ENCODE data around the gene HAO2.
"Not testable (repeated sequence)": the region's sequence is repeated elsewhere in the genome, so short reads cannot be mapped to it uniquely, and the experiment has no call there.

Gene HAO2

DNA sequence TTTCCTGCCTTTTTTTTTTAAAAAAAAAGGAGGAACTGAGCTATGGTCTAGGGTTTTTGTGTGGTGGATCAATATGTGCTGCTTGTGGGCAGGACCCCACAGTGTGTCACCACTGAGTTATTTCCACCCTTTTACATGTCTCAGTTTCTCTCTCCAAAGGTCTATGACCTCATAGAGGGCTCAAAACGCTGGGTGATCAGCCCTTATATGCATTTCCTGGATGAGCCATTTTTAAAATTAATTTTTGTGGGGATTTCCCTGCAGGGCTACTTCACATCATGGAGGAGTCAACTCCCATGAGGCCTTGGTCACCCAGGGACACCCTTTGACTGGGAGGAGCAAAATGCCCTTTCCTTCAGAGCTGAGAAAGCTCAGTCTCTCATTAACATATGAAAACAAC lies 20.7 kb upstream of the HAO2 start:
- DNase-seq (ENCODE audit: low read depth): no peak

DNA sequence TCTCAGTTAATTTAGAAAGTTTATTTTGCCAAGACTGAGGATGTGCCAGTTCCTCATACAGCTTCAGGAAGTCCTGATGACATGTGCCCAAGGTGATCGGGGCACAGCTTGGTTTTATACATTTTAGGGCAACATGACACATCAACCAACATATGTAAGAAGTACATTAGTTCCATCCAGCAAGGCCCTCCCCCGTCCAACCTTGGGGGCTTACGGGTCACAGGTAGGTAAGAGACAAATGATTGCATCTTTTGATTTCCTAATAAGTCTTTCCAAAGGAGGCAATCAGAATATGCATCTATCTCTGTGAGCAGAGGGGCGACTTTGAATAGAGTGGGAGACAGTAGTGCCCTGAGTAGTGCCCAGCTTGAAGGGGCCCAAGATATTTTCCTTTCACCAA lies 19.6 kb upstream of the HAO2 start:
- no peak for DNase-seq (ENCODE audit: low read depth)

DNA sequence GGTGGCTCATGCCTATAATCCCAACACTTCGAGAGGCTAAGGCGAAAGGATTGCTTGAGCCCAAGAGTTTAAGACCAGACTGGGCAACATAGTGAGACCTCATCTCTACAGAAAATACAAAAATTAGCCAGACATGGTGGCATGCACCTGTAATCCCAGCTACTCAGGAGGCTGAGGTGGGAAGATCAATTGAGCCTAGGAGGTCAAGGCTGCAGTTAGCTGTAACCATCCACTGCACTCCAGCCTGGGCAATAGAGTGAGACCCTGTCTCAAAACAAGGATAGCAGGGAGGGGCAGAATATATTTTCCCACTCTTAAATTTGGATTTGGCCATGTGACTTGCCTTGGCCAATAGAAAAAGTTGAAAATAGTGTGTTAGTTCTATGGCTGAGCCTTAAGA lies 17.7 kb upstream of the HAO2 start:
- not testable (repeated sequence) for DNase-seq (ENCODE audit: low read depth)

- DNase-seq (ENCODE audit: low read depth): no peak
These were observed 16.6 kb upstream of the HAO2 start for GRCh38 chr1:119351997-119352396.

DNA sequence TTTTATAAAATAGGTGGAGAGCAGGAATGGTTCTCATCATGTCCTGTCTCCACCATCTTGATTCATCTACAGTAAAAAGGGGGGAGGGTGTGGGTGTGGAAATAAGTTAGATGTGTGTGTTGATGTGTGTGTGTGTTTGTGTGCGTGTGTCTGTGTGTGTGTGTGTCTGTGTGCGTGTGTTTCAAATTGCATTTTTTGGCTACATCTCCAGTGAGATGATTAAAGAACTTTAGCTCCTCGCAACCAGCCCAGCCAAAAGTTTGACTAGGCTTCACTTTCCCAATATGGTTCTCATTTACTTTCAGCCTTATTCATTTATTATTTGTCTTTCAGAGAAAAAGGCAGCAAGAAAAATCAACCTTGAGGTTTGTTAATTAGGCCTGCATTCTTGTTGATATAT lies 14.7 kb upstream of the HAO2 start:
- no peak for DNase-seq (ENCODE audit: low read depth)

DNA sequence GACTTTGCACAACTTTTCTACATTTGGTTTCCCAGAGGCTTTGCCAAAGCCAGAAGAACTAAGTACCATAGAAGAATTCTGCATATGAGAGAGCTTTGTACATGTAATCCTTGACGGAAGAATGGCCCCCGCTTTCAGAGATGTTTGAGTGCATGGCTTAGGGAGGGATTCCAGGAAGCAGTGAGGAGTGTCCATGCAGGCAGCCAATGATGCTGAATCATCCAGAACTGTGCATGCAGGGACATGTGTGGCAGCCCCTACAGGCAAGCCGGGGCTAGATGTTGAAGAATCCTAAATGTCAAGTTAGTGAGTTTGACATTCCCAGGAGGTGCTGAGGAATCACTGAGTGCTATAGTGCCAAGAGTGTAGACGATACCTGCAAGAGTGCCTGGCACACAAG lies 9.9 kb upstream of the HAO2 start:
- no peak for DNase-seq (ENCODE audit: low read depth)

DNA sequence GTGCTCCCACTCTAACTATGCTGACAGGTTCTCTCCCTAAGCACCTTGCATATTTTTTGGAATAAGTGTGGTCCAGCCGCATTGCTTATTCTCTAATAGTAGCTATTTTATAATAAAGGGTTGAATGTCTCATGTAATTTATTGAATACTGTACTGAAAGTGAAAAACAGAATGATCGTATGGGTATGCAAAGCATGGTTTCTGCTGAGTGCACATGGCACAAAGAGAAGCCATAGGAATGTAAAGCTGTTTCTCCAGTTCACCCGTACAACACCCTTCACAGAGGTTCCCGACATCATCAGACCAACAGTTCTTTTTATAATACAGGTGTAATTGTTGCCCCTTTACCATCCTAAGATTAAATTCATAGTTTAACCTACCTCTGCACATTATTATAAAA lies 8.9 kb upstream of the HAO2 start:
- DNase-seq (ENCODE audit: low read depth): no peak

DNA sequence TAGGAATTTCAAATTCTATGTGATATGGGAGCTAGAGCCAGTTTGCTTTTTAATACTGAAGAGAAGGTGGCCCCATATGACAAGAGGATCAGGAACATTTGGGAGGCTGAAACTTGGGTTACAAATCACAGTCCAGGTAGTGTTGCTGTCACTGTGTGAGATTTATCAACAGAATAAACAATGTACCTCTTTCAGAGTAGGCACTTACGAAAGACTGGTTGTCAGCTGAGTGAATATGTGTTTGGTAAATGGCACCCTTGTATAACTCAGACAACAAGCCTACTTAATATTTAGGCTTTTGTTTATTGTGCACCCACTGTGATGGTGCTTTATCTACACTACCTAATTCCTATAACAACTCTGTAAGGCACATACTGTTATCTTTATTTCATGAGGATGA lies 7.4 kb upstream of the HAO2 start:
- no peak for DNase-seq (ENCODE audit: low read depth)

DNA sequence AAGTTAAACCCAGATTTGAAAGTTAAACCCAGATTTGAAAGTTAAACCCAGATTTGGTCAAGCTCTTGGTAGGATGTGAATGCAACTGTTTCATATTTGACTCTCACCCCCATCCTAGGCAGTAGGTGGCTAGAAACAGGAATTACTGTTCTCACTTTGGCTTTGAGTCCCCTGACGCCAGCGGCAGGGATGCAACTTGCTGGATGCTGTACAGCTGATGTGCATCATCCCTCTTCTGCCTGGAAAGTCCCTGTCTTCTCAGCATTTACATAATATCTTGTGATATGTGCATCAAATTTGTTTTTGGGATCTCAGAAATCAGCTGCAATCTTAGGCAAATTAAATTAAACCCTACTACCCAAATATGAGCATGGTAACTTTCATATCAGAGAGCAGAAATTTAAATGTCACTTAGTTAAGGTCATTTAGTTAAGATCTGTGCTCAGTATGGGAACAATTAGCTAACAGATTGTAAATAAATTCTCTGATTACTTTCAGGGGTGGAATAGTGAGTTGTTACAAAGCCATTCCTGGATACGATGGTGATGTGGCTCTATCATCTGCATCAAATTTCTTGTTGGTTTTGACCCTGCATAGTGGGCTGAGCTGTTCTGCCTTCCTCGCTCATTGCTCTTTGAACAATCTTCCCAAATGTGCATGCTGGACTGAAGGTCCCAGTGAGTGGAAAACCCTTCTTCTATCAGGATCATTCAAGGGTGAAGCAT lies 6.8 kb upstream of the HAO2 start:
- DNase-seq (ENCODE audit: low read depth): no peak

GRCh38 chr1:119363162-119363561 lies 5.4 kb upstream of the HAO2 start:
- DNase-seq (ENCODE audit: low read depth): no peak

DNA sequence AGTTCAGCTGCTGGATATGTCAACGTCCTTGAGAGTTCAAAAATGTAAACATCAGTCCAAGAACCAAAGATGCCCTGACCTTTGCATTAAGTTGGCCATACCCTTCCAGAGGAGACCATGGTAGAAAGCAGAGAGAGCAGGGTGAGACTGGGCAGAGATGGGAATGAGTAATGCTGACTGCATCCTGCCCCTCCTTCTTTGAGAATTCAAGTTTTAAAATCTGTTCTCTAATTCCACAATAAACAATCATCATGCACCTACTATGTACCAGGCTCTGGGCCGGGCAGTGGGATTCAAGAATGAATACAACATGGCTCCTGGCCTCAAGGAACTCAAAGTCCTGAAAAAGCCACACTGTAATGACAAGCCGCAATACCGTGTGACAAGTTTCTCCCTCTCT lies 3.9 kb upstream of the HAO2 start:
- no peak for DNase-seq (ENCODE audit: low read depth)

GRCh38 chr1:119366424-119366823 lies 2.2 kb upstream of the HAO2 start:
- DNase-seq (ENCODE audit: low read depth): no peak

- no peak for DNase-seq (ENCODE audit: low read depth)
These were observed 1.0 kb upstream of the HAO2 start for GRCh38 chr1:119367432-119368124.

DNA sequence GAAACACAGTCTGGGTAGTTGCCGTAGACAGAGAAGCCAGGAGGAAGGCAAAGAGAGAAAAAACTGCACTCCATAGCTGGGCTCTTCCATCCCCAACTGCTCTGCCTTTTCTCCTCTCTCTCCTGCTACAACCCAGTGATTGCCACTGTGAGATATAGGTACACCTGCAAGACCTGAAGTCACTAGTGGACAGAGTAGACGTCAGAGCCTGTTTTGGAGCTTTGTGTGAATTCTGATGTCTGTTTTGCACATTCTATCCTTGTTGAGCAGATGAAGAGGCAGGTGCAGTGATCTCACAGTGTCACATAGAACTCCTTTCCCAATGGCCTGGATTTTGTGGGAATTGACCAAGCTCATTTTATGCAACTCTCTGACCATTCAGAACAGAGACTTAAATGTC lies 2.2 kb downstream of the HAO2 start:
- DNase-seq (ENCODE audit: low read depth): no peak

GRCh38 chr1:119371815-119372214 lies 3.2 kb downstream of the HAO2 start:
- DNase-seq (ENCODE audit: low read depth): no peak

DNA sequence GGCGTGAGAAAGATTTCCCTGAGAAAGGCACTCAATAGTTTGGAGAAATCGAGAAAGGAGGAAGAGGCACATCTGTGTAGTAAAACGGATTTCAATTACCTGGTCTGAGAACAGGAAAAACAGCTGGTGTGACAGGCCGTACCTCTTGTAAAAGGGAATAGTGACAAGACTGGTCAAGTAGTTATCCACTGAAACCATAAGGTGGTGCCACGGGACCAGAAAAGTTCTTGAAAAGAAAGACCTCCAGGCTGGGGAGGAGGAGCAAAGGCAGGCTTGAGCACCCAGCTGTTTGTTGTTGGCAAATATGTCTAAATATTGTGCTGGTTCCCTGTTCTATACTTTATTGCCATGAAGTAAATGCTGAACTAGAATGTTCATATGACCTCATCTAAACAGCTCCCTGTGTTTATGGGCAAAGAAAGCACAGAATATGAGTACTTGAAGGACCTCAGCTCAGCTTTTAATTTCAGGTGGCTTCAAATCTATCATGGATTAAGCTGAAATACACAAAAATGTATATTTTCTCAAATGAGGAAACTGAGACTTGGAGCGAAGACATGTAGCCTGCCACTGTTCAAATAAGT lies 4.0 kb downstream of the HAO2 start:
- no peak for DNase-seq (ENCODE audit: low read depth)

DNA sequence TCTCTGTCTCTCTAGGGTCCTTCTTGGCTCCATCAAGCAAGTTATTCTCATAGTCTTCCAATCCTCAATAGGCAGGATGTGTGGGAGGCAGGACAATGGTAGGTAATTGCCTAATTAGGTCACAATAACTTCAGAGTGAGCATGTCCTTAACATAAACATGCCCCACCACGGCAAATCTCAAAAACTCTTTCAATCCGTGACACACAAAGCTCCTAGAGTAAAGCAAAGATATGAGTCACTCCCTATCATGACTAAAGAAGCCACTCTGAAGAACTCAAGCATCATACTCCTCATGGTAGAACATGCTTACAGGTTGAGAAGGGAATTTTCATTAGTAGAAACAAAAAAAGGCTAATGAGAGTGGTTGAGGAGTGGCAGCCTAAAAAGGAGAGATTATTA lies 4.9 kb downstream of the HAO2 start:
- DNase-seq (ENCODE audit: low read depth): no peak

GRCh38 chr1:119374208-119374874 lies 5.8 kb downstream of the HAO2 start:
- no peak for DNase-seq (ENCODE audit: low read depth)

DNA sequence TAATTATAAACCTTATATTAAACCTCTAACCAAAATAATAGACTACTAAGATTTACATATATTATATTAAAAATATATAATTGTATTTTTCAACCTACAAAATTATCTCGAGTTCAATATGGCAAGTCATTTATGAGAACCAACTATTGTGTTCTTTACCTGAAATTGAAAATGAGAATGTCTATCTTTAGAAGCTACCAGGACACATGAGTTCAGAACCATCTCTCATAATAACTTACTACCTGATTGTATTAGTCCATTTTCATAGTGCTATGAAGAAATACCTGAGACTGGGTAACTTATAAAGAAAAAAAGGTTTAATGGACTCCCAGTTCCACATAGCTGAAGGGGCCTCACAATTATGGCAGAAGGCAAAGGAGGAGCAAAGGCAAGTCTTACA lies 6.8 kb downstream of the HAO2 start:
- no peak for DNase-seq (ENCODE audit: low read depth)

DNA sequence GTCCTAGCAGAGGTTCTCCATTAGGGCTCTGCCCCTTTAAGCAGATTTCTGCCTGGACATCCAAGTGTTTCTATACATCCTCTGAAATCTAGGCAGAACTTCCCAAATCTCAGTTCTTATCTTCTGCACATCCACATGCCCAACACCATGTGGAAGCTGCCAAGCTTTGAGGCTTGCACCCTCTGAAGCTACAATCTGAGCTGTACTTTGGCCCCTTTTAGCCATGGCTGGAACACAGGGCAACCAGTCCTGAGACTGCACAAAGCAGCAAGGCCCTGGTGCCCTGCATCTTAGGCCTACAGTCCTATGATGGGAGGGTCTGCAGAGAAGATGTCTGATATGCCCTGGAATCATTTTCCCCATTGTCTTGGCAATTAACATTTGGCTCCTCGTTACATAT lies 8.0 kb downstream of the HAO2 start:
- no peak for DNase-seq (ENCODE audit: low read depth)

DNA sequence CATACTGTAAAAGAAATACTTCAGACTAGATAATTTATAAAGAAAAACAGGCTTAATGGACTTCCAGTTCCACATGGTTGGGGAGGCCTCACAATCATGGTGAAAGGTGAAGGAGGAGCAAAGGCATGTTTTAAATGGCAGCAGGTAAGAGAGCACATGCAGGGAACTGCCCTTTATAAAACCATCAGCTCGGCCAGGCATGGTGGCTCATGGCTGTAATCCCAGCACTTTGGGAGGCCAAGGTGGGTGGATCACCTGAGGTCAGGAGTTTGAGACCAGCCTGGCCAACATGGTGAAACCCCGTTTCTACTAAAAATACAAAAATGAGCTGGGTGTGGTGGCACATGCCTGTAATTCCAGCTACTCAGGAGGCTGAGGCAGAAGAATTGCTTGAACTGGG lies 9.0 kb downstream of the HAO2 start:
- DNase-seq (ENCODE audit: low read depth): not testable (repeated sequence)

DNA sequence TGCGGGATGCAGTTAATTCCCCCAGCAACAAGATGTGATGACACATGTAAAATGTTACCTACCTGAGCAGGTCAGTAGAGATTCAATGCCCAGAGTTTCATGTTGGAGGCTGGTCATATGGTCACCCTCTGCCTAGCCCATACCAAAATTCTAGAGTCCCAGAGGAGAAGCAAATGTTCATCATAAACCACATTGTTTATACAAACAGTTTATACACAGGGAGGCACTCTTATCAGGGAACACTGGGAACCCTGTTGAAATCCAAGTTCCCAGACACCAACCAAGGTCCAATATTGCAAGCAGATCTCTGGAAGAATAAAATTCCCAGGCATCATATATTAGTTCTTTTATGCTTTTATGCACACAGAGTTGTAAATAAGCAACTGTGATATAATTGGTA lies 10.5 kb downstream of the HAO2 start:
- no peak for DNase-seq (ENCODE audit: low read depth)

DNA sequence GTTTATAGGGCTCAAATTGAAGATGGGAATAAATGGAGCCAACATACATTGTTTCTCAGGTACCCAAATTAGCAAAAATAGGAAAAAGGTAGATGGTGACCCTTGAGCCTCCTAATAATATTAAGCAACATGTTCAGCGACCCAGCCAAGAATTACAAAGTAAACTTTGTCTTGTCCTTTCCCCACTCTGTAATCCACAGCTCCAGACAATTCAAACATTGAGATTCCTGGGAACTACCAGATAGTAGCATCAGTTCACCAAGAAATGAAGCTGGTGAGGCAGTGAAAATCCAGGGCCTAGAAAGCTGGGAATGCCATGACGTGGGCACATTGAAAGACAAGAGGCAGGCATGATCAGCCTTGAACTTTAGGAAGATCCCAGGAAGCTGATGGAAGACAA lies 11.7 kb downstream of the HAO2 start:
- no peak for DNase-seq (ENCODE audit: low read depth)

All from stimulated activated CD8-positive, alpha-beta memory T cell treated with anti-CD3 and anti-CD28 coated beads, Interleukin-15, amount 100 ng/mL, for 24 hours (primary cell).